ENCODE measurements around the gene SLC25A23.

GRCh38 chr19:6464070-6464873 is 4.7 kb upstream of the SLC25A23 start, which contains the start of gene CRB3:
- TF ChIP-seq POLR2AphosphoS5 (IDR thresholded peaks at IDR 0.05; ENCODE audit: low read depth, low read length) (peak; percentile 63), CTCF (IDR thresholded peaks at IDR 0.05; ENCODE audit: control extremely low read depth in 1 of 3, insufficient read depth in 1 of 3, low read depth in 1 of 3, low read length in 3 of 3) (no peak), SUZ12 (IDR thresholded peaks at IDR 0.05; ENCODE audit: low read length) (no peak), NANOG (IDR thresholded peaks at IDR 0.05; ENCODE audit: insufficient read depth, low read depth, low read length, poor library complexity, severe bottlenecking) (no peak), EZH2 (IDR thresholded peaks at IDR 0.05; ENCODE audit: low read depth, low read length, severe bottlenecking) (no peak), CEBPB (IDR thresholded peaks at IDR 0.05; ENCODE audit: low read depth, low read length) (no peak)
